WERI-Rb-1 (cell line): ENCODE measurements around the gene XPA.
"Not testable (repeated sequence)": the region's sequence is repeated elsewhere in the genome, so short reads cannot be mapped to it uniquely, and the experiment has no call there.

ENCODE experiments used
- DNase-seq: peaks from one replicate; pipeline ENCODE4 v3.0.0-alpha.2; 2020
- H3K27ac ChIP-seq: fragments of 250-450 bp; sonication (Bioruptor Pico); 2 replicates; pipeline ENCODE4 v1.5.1; 2020; ENCODE audit warnings: mild to moderate bottlenecking, moderate library complexity
- H3K27me3 ChIP-seq: fragments of 250-450 bp; sonication (Bioruptor Pico); 2 replicates; pipeline ENCODE4 v1.5.1; 2021; ENCODE audit warnings: mild to moderate bottlenecking, low read depth, moderate library complexity; ENCODE audit not compliant: insufficient read depth, severe bottlenecking
- H3K36me3 ChIP-seq: fragments of 250-450 bp; sonication (Bioruptor Pico); 2 replicates; pipeline ENCODE4 v1.5.1; 2020; ENCODE audit warnings: mild to moderate bottlenecking, moderate library complexity
- H3K4me3 ChIP-seq: 2 replicates; pipeline ENCODE4 v1.5.1; 2011; ENCODE audit warnings: low read depth, mild to moderate bottlenecking, control low read depth, low read length
- H3K9me3 ChIP-seq: fragments of 250-450 bp; sonication (Bioruptor Pico); 2 replicates; pipeline ENCODE4 v1.5.1; 2021; ENCODE audit warnings: mild to moderate bottlenecking, moderate library complexity; ENCODE audit not compliant: severe bottlenecking
- CTCF ChIP-seq: IDR thresholded peaks from 2 replicates; pipeline ENCODE4 v1.5.1; 2011; ENCODE audit warnings: low read depth, mild to moderate bottlenecking, control low read depth, inconsistent platforms, low read length

XPA gene

GRCh38 chr9:97696803-97697601, at the start of gene XPA:
TSS of gene XPA (minus strand) at chr9:97697340. CDS start at chr9:97697292, 48 bp downstream.
- no peak for TF ChIP-seq CTCF
- H3K36me3 ChIP-seq, result peaks cover 22% of the 10 kb centered on the region
- peak within 1 kb of the TSS; percentile 96 for H3K4me3 ChIP-seq
- H3K27ac ChIP-seq, result peak within 1 kb of the TSS; percentile 84
- DNase-seq, result peak; percentile 99
- H3K9me3 ChIP-seq, result no peaks in the 10 kb centered on the region
- no peaks in the 10 kb centered on the region for H3K27me3 ChIP-seq

- Histone ChIP-seq H3K27ac (no peak overlapping the region), H3K9me3 (no peaks in the 10 kb centered on the region), H3K27me3 (no peaks in the 10 kb centered on the region), H3K4me3 (no peak overlapping the region), H3K36me3 (no peaks in the 10 kb centered on the region)
- no peak for DNase-seq
- TF ChIP-seq CTCF, result no peak
These were observed 47.9 kb upstream of the XPA start for GRCh38 chr9:97744710-97745708.

- DNase-seq, H3K4me3 ChIP-seq, H3K27me3 ChIP-seq, H3K36me3 ChIP-seq, H3K9me3 ChIP-seq, H3K27ac ChIP-seq: not testable (repeated sequence)
These were observed 46.9 kb upstream of the XPA start for GRCh38 chr9:97744025-97744424.

GRCh38 chr9:97742545-97742944, 45.4 kb upstream of the XPA start:
- DNase-seq, result no peak
- no peak overlapping the region for H3K4me3 ChIP-seq

GRCh38 chr9:97741947-97742346, 44.8 kb upstream of the XPA start:
- H3K27ac ChIP-seq, result no peak overlapping the region

More at GRCh38 chr9:97742545-97742944, 45.4 kb upstream of the XPA start:
- Histone ChIP-seq H3K9me3 (no peaks in the 10 kb centered on the region), H3K27me3 (no peaks in the 10 kb centered on the region), H3K27ac (no peak overlapping the region), H3K36me3 (no peaks in the 10 kb centered on the region)
- TF ChIP-seq CTCF, result no peak

More at GRCh38 chr9:97741947-97742346, 44.8 kb upstream of the XPA start:
- TF ChIP-seq CTCF, result no peak
- H3K36me3 ChIP-seq, result no peaks in the 10 kb centered on the region
- DNase-seq, result no peak
- no peaks in the 10 kb centered on the region for H3K27me3 ChIP-seq
- H3K9me3 ChIP-seq, result no peaks in the 10 kb centered on the region
- H3K4me3 ChIP-seq, result no peak overlapping the region
